K562 (cell line): ENCODE measurements around the gene WEE1. TPM values are rescaled to one million over a fixed set of nuclear protein-coding genes. Genes with fewer than 3 reads are reported as not detected.

ENCODE experiments used
- BRCA1 ChIP-seq, 2 experiments: fragments of 450-650 bp in 1 of 2; sonication (generic) in 1 of 2; formaldehyde crosslinking in 1 of 2; IDR thresholded peaks; 2 replicates each; pipeline versions ENCODE4 v1.5.0 to v1.6.1; 2017 to 2020; ENCODE audit warnings: mild to moderate bottlenecking in 1 of 2, missing genetic modification reagents in 1 of 2
- CLOCK ChIP-seq: fragments of 250-450 bp; sonication (Bioruptor Pico); IDR thresholded peaks from 2 replicates; pipeline ENCODE4 v1.4.0; 2020; ENCODE audit warnings: mild to moderate bottlenecking, moderate library complexity, borderline replicate concordance
- CTBP1 ChIP-seq: fragments of 450-650 bp; IDR thresholded peaks from 2 replicates; pipeline ENCODE4 v1.6.1; 2016; ENCODE audit warnings: borderline replicate concordance
- ETV1 ChIP-seq: fragments of 450-650 bp; conservative IDR thresholded peaks from 2 replicates; pipeline ENCODE4 v1.6.1; 2016; ENCODE audit warnings: missing genetic modification characterization, control low read depth, low read depth, missing compliant biosample characterization
- GABPB1 ChIP-seq: sonication (generic); formaldehyde crosslinking; IDR thresholded peaks from 2 replicates; pipeline ENCODE4 v1.8.0; 2022; ENCODE audit warnings: mild to moderate bottlenecking, missing genetic modification reagents
- JUNB ChIP-seq: fragments of 450-650 bp; formaldehyde crosslinking; conservative IDR thresholded peaks from 2 replicates; pipeline ENCODE4 v1.4.0; 2020; ENCODE audit warnings: mild to moderate bottlenecking
- JUND ChIP-seq, 2 experiments: IDR thresholded peaks; 2 replicates in 1 of 2; 3 replicates in 1 of 2; pipeline ENCODE4 v1.6.1; 2011; ENCODE audit warnings: borderline replicate concordance in 2 of 2, low read depth in 2 of 2, low read length in 2 of 2, improper control_type of control experiment in 1 of 2, missing biosample characterization in 1 of 2, missing genetic modification characterization in 1 of 2, missing genetic modification reagents in 1 of 2
- SAP30 ChIP-seq: fragments of 200-600 bp; sonication (generic); IDR thresholded peaks from 2 replicates; pipeline ENCODE4 v1.6.1; 2012; ENCODE audit warnings: borderline replicate concordance, low read depth, mild to moderate bottlenecking, moderate library complexity, low read length, control low read depth, inconsistent platforms; ENCODE audit not compliant: insufficient read depth, poor library complexity, severe bottlenecking
- SMARCA5 ChIP-seq: fragments of 450-650 bp; IDR thresholded peaks from 2 replicates; pipeline ENCODE4 v1.6.1; 2016
- STAG1 ChIP-seq: sonication (generic); formaldehyde crosslinking; IDR thresholded peaks from 2 replicates; pipeline ENCODE4 v1.5.0; 2020; ENCODE audit warnings: missing genetic modification reagents, borderline replicate concordance
- STAT5A ChIP-seq: IDR thresholded peaks from 2 replicates; pipeline ENCODE4 v1.6.1; 2012; ENCODE audit warnings: low read length, inconsistent platforms, borderline replicate concordance
- TFAP4 ChIP-seq: sonication (generic); formaldehyde crosslinking; IDR thresholded peaks from 2 replicates; pipeline ENCODE4 v1.8.0; 2022; ENCODE audit warnings: missing genetic modification reagents, mild to moderate bottlenecking, moderate library complexity, borderline replicate concordance
- USF2 ChIP-seq: sonication (generic); formaldehyde crosslinking; IDR thresholded peaks from 2 replicates; pipeline ENCODE4 v1.5.0; 2020; ENCODE audit warnings: missing genetic modification reagents
- WHSC1 ChIP-seq: IDR thresholded peaks from one replicate; pipeline ENCODE4 v1.6.1; 2012; ENCODE audit warnings: low read length, control low read depth, inconsistent platforms
- ZNF165 ChIP-seq: fragments of 250-450 bp; sonication (Bioruptor Pico); IDR thresholded peaks from 2 replicates; pipeline ENCODE4 v1.4.0; 2020; ENCODE audit warnings: borderline replicate concordance
- ZNF274 ChIP-seq: IDR thresholded peaks from 2 replicates; pipeline ENCODE4 v1.6.1; 2011; ENCODE audit warnings: low read depth, mild to moderate bottlenecking, low read length, moderate library complexity, borderline replicate concordance
- ZNF3 ChIP-seq: fragments of 250-450 bp; sonication (Bioruptor Pico); IDR thresholded peaks from 2 replicates; pipeline ENCODE4 v1.5.0; 2021; ENCODE audit warnings: mild to moderate bottlenecking, moderate library complexity
- ZNF311 ChIP-seq: fragments of 250-450 bp; sonication (Bioruptor Pico); IDR thresholded peaks from 2 replicates; pipeline ENCODE4 v1.4.0; 2020; ENCODE audit warnings: mild to moderate bottlenecking, moderate library complexity
- ZNF449 ChIP-seq: fragments of 250-450 bp; sonication (Bioruptor Pico); IDR thresholded peaks from 2 replicates; pipeline ENCODE4 v1.8.0; 2022; ENCODE audit warnings: moderate library complexity, mild to moderate bottlenecking, inconsistent platforms
- ZNF695 ChIP-seq: fragments of 450-650 bp; formaldehyde crosslinking; IDR thresholded peaks from 2 replicates; pipeline ENCODE4 v1.4.0; 2020; ENCODE audit warnings: mild to moderate bottlenecking, moderate library complexity
- ZSCAN32 ChIP-seq: fragments of 450-650 bp; formaldehyde crosslinking; IDR thresholded peaks from 2 replicates; pipeline ENCODE4 v1.4.0; 2020; ENCODE audit warnings: mild to moderate bottlenecking, moderate library complexity
- polyA plus RNA-seq, 8 experiments: library from polyadenylated mRNA; depleted of rRNA in 4 of 8; stranded (reverse) in 5 of 8; unstranded in 3 of 8; fragments of >200 nt; fragmentation: Nextera tagmentation in 2 of 8; fragmentation: Illumina TruSeq in 1 of 8; extraction: Ambion mirVana in 2 of 8; extraction: Trizol in 1 of 8; gene quantifications; 2 replicates each; pipeline versions ENCODE4 v1.2.1 to v1.2.3, GENCODE V29; 2011 to 2014; ENCODE audit warnings: inconsistent platforms in 1 of 8, missing spikeins in 1 of 8
- total RNA-seq, 7 experiments: library from RNA; depleted of rRNA in 6 of 7; stranded (reverse); fragments of >200 nt in 6 of 7; fragmentation: Illumina TruSeq in 2 of 7; extraction: Trizol in 2 of 7; gene quantifications; 2 replicates each; pipeline versions ENCODE4 v1.2.1 to v1.2.3, GENCODE V29; 2011 to 2021; ENCODE audit warnings: low replicate concordance in 1 of 7

The WEE1 gene
- total and polyA plus RNA-seq, 9 of the 15 experiments (the other 6 are each of a cell fraction or from before 2014, with no cell fraction given) = 21.9 to 99.0 (median 67.4) TPM

GRCh38 chr11:9565822-9566560 lies 7.5 kb upstream of the WEE1 start (continued):
- TF ChIP-seq SAP30 (peak; percentile 41), CTBP1 (peak; percentile 69; the same call in 1 of the 2 replicates), ZNF695 (CRISPR knock-in tag) (no peak), GABPB1 (CRISPR knock-in tag) (peak; percentile 35; the same call in 1 of the 2 replicates), ZNF165 (CRISPR knock-in tag) (no peak), CLOCK (CRISPR knock-in tag) (no peak), TFAP4 (CRISPR knock-in tag) (peak; percentile 52; the same call in 1 of the 2 replicates), USF2 (no peak), ETV1 (tag) (peak; percentile 93), ZNF449 (CRISPR knock-in tag) (no peak), SMARCA5 (peak; percentile 74; the same call in 1 of the 2 replicates), WHSC1 (no peak), JUND (IDR thresholded peaks at IDR 0.05; ENCODE audit: borderline replicate concordance, low read depth, low read length) (peak; percentile 100), JUND (tag; IDR thresholded peaks at IDR 0.05; ENCODE audit: borderline replicate concordance, low read depth, low read length) (peak; percentile 100), ZNF274 (no peak), BRCA1 (IDR thresholded peaks at IDR 0.05) (no peak), BRCA1 (CRISPR knock-in tag; IDR thresholded peaks at IDR 0.05) (no peak), ZSCAN32 (CRISPR knock-in tag) (0 out of 2 replicates have a peak, but pooled peaks have one; percentile 19), STAG1 (CRISPR knock-in tag) (no peak), ZNF3 (CRISPR knock-in tag) (no peak), JUNB (CRISPR knock-in tag) (peak; percentile 97), STAT5A (peak; percentile 68), ZNF311 (CRISPR knock-in tag) (no peak)
